ENCODE results near the gene MCMBP. TPM values are rescaled to one million over a fixed set of nuclear protein-coding genes. Genes with fewer than 3 reads are reported as not detected.
A peak's percentile ranks its signal among the peaks of the same experiment; 100 is the strongest.

MCMBP gene
- total RNA-seq, 1 experiment from 2014 or later = 87.1 TPM

DNA sequence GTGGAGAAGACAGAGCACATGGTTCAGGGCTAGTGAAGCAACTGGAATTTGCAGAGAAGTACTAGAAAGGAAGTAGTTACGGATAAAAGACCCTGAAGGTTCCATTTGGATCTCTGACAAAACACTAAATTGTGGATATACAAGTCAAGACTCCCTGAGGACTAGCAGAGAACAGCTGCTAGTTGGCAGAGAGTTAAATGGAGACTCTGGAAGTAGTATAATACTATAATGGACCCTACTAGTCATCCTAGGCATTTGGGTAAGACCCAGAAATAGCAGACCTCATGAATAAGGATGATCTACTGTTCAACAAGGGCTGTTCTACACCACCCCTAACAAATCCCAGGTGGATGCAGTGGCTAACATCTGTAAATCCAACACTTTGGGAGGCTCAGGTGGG is 19.1 kb downstream of the MCMBP start:
- Mint-ChIP-seq H3K9me3 (no peaks in the 10 kb centered on the region), H3K36me3 (ENCODE audit: insufficient read depth in 1 of 3, low read depth in 3 of 3) (peaks cover 24 to 69% (median 57%) of the 10 kb centered on the region in 3 experiments; a peak in 6 of 7 replicates)
- TF ChIP-seq, protein P1, sequence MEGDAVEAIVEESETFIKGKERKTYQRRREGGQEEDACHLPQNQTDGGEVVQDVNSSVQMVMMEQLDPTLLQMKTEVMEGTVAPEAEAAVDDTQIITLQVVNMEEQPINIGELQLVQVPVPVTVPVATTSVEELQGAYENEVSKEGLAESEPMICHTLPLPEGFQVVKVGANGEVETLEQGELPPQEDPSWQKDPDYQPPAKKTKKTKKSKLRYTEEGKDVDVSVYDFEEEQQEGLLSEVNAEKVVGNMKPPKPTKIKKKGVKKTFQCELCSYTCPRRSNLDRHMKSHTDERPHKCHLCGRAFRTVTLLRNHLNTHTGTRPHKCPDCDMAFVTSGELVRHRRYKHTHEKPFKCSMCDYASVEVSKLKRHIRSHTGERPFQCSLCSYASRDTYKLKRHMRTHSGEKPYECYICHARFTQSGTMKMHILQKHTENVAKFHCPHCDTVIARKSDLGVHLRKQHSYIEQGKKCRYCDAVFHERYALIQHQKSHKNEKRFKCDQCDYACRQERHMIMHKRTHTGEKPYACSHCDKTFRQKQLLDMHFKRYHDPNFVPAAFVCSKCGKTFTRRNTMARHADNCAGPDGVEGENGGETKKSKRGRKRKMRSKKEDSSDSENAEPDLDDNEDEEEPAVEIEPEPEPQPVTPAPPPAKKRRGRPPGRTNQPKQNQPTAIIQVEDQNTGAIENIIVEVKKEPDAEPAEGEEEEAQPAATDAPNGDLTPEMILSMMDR (conservative IDR thresholded peaks at IDR 0.05) = no peak

More for the DNA sequence above, 19.1 kb downstream of the MCMBP start:
- Histone ChIP-seq H2BK15ac (ENCODE audit: low read depth, low read length) (no peak overlapping the region), H2AFZ (ENCODE audit: low read length) (no peak overlapping the region), H3K56ac (ENCODE audit: insufficient read length, low read depth, low read length) (no peak overlapping the region), H3K9ac (ENCODE audit: extremely low read depth, insufficient read length, low read length) (no peak overlapping the region), H3K4me2 (ENCODE audit: insufficient read depth, insufficient read length, low read length) (no peak overlapping the region), H2BK5ac (ENCODE audit: insufficient read length, low read length) (no peak overlapping the region), H4K20me1 (ENCODE audit: control insufficient read depth, insufficient read depth, insufficient read length) (no peaks in the 10 kb centered on the region), H3K4ac (ENCODE audit: low read depth, low read length) (no peak overlapping the region), H3K79me1 (ENCODE audit: insufficient read depth, low read depth, low read length, poor library complexity, severe bottlenecking) (no peaks in the 10 kb centered on the region), H3K4me1 (ENCODE audit: insufficient read depth, low read length) (no peaks in the 10 kb centered on the region; the same call in 1 of the 2 replicates), H3K9me3 (ENCODE audit: control insufficient read depth, low read depth, low read length) (no peaks in the 10 kb centered on the region), H4K91ac (ENCODE audit: insufficient read length, low read depth, low read length) (no peak overlapping the region), H3K23ac (ENCODE audit: insufficient read length, low read depth, low read length) (no peak overlapping the region), H3K23me2 (ENCODE audit: insufficient read length, low read depth, low read length, poor library complexity, severe bottlenecking) (no peaks in the 10 kb centered on the region), H3T11ph (ENCODE audit: low read length) (no peak overlapping the region), H3K27me3 (ENCODE audit: insufficient read depth, low read length) (no peaks in the 10 kb centered on the region), H2BK120ac (ENCODE audit: low read depth, low read length, poor library complexity, severe bottlenecking) (no peak overlapping the region), H2AK5ac (ENCODE audit: insufficient read length, low read length) (no peak overlapping the region), H3K27ac (ENCODE audit: insufficient read length, low read depth, low read length) (no peak overlapping the region), H3K79me2 (ENCODE audit: insufficient read depth, low read length) (no peaks in the 10 kb centered on the region), H2BK20ac (ENCODE audit: low read depth, low read length, poor library complexity, severe bottlenecking) (no peak overlapping the region), H4K8ac (replicated peaks; ENCODE audit: insufficient read length, low read depth, low read length) (no peak overlapping the region), H3K14ac (ENCODE audit: insufficient read depth, low read length) (no peak overlapping the region), H3K18ac (ENCODE audit: insufficient read length, low read depth, low read length) (no peak overlapping the region), H2BK12ac (ENCODE audit: insufficient read length, low read depth, low read length) (no peak overlapping the region), H4K5ac (ENCODE audit: insufficient read length, low read depth, low read length) (no peak overlapping the region)
- no peak for DNase-seq
- no CpG with 5 or more reads among the region's 1 CpG for WGBS (ENCODE audit: extremely low coverage, insufficient read length, low lambda C conversion rate)
- H3K27me3 Mint-ChIP-seq (ENCODE audit: low read depth) = no peaks in the 10 kb centered on the region
- H3K4me3 Mint-ChIP-seq = no peak overlapping the region
- H3K27ac Mint-ChIP-seq = 0 out of 7 replicates have a peak overlapping the region, but pooled peaks of 1 of the 3 experiments have one; percentile 13
- peaks cover 0 to 4% of the 10 kb centered on the region in 2 experiments; a peak in 2 of 4 replicates for H3K4me1 Mint-ChIP-seq
